K562 (cell line): Measurements from ENCODE around the gene GALNT5. TPM values are rescaled to one million over a fixed set of nuclear protein-coding genes. Genes with fewer than 3 reads are reported as not detected.

Source experiments
- BRD9 ChIP-seq: fragments of 450-650 bp; IDR thresholded peaks from 2 replicates; pipeline ENCODE4 v1.6.1; 2018; ENCODE audit warnings: low read depth; ENCODE audit not compliant: partially characterized antibody
- CCNT2 ChIP-seq: IDR thresholded peaks from 2 replicates; pipeline ENCODE4 v1.6.1; 2011; ENCODE audit warnings: borderline replicate concordance, low read depth, mild to moderate bottlenecking, moderate library complexity, mixed read lengths, low read length; ENCODE audit not compliant: insufficient read length; ENCODE audit errors: extremely low read depth
- CEBPB ChIP-seq: fragments of 450-650 bp; IDR thresholded peaks from 2 replicates; pipeline ENCODE4 v1.6.1; 2016; ENCODE audit warnings: missing genetic modification characterization, missing compliant biosample characterization
- COPS2 ChIP-seq: fragments of 450-650 bp; conservative IDR thresholded peaks from 2 replicates; pipeline ENCODE4 v1.6.1; 2016; ENCODE audit warnings: mild to moderate bottlenecking, moderate library complexity
- EP400 ChIP-seq: fragments of 450-650 bp; IDR thresholded peaks from 2 replicates; pipeline ENCODE4 v1.6.1; 2017; ENCODE audit warnings: antibody characterized with exemption, mild to moderate bottlenecking, moderate library complexity
- HSF4 ChIP-seq: fragments of 250-450 bp; sonication (Bioruptor Pico); IDR thresholded peaks from 2 replicates; pipeline ENCODE4 v2.1.2; 2022; ENCODE audit warnings: mild to moderate bottlenecking, moderate library complexity, borderline replicate concordance
- KLF1 ChIP-seq: fragments of 450-650 bp; IDR thresholded peaks from 2 replicates; pipeline ENCODE4 v1.6.1; 2016; ENCODE audit warnings: missing genetic modification characterization, missing compliant biosample characterization
- KLF10 ChIP-seq: fragments of 250-450 bp; sonication (Bioruptor Pico); IDR thresholded peaks from 2 replicates; pipeline ENCODE4 v1.6.1; 2021; ENCODE audit warnings: matching md5 sums
- MAFG ChIP-seq: fragments of 450-650 bp; conservative IDR thresholded peaks from 2 replicates; pipeline ENCODE4 v1.6.1; 2016; ENCODE audit warnings: missing genetic modification characterization, missing compliant biosample characterization
- MYNN ChIP-seq, 2 experiments: sonication (generic); formaldehyde crosslinking in 1 of 2; IDR thresholded peaks; 2 replicates each; pipeline versions ENCODE4 v1.5.0 to v1.6.1; 2016 to 2020; ENCODE audit warnings: antibody characterized with exemption in 1 of 2, missing genetic modification reagents in 1 of 2
- OTX1 ChIP-seq: fragments of 450-650 bp; formaldehyde crosslinking; IDR thresholded peaks from 2 replicates; pipeline ENCODE4 v1.4.0; 2022; ENCODE audit warnings: mild to moderate bottlenecking
- SMC3 ChIP-seq: conservative IDR thresholded peaks from 2 replicates; pipeline ENCODE4 v1.6.1; 2011; ENCODE audit warnings: low read depth, low read length, improper control_type of control experiment; ENCODE audit not compliant: insufficient read depth
- SP2 ChIP-seq: IDR thresholded peaks from 2 replicates; pipeline ENCODE4 v1.6.1; 2011; ENCODE audit warnings: mild to moderate bottlenecking, low read depth, low read length, moderate library complexity; ENCODE audit not compliant: poor library complexity, severe bottlenecking; ENCODE audit errors: extremely low read depth
- TEAD2 ChIP-seq: fragments of 450-650 bp; IDR thresholded peaks from 2 replicates; pipeline ENCODE4 v1.6.1; 2016; ENCODE audit warnings: missing genetic modification characterization, control low read depth, missing compliant biosample characterization
- ZNF57 ChIP-seq: fragments of 450-650 bp; formaldehyde crosslinking; IDR thresholded peaks from 2 replicates; pipeline ENCODE4 v1.4.0; 2020; ENCODE audit warnings: mild to moderate bottlenecking, moderate library complexity
- polyA plus RNA-seq, 8 experiments: library from polyadenylated mRNA; depleted of rRNA in 4 of 8; stranded (reverse) in 5 of 8; unstranded in 3 of 8; fragments of >200 nt; fragmentation: Nextera tagmentation in 2 of 8; fragmentation: Illumina TruSeq in 1 of 8; extraction: Ambion mirVana in 2 of 8; extraction: Trizol in 1 of 8; gene quantifications; 2 replicates each; pipeline versions ENCODE4 v1.2.1 to v1.2.3, GENCODE V29; 2011 to 2014; ENCODE audit warnings: inconsistent platforms in 1 of 8, missing spikeins in 1 of 8
- total RNA-seq, 7 experiments: library from RNA; depleted of rRNA in 6 of 7; stranded (reverse); fragments of >200 nt in 6 of 7; fragmentation: Illumina TruSeq in 2 of 7; extraction: Trizol in 2 of 7; gene quantifications; 2 replicates each; pipeline versions ENCODE4 v1.2.1 to v1.2.3, GENCODE V29; 2011 to 2021; ENCODE audit warnings: low replicate concordance in 1 of 7
- TF ChIP-seq, protein P1 (sequence below), 2 experiments: fragments of 450-650 bp; IDR thresholded peaks; 2 replicates each; pipeline ENCODE4 v1.6.1; 2018; ENCODE audit warnings: mild to moderate bottlenecking in 2 of 2, low read depth in 1 of 2; ENCODE audit not compliant: partially characterized antibody in 2 of 2
- TF ChIP-seq, protein P2 (sequence below): fragments of 250-450 bp; sonication (Bioruptor Pico); IDR thresholded peaks from 2 replicates; pipeline ENCODE4 v1.5.0; 2020; ENCODE audit warnings: mild to moderate bottlenecking, borderline replicate concordance
- TF ChIP-seq, protein P3 (sequence below), 2 experiments: fragments of 450-650 bp; IDR thresholded peaks; 2 replicates each; pipeline ENCODE4 v1.6.1; 2016
- TF ChIP-seq, protein P4 (sequence below): fragments of 200-800 bp; sonication (Bioruptor generic); IDR thresholded peaks from 2 replicates; pipeline ENCODE4 v1.6.1; 2017; ENCODE audit warnings: missing genetic modification characterization, missing compliant biosample characterization

The GALNT5 gene
- total and polyA plus RNA-seq, 9 of the 15 experiments (the other 6 are each of a cell fraction or from before 2014, with no cell fraction given): 21.6 to 73.0 (median 54.7) TPM

DNA sequence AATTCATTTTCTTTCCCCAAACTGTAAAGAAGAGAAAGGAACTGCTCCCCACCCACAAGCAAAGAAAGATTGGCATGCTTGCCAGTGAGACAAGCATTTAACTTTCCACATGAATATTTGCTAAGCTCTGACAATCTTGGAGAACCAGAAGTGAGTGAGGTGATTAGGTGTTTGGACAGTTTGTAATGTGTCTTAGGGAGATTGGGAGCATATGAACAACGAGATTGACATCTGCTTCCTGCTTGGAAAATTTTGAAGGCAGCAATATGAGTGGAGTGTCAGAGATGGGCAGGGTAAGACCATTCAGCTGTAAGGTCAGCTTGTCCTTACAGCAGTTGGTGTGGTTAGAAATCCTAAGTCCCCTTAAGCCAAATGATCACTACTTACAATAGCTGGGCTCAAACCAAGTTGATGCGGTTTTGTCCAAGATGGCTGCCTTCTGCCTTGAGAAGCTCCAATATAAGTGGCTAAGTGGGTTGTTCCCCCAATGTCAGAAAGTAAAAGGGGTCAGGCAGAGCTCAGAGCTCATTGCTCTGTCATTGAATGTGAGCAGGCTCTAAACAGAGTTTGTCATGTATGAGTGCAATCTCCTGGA lies 36.0 kb upstream of the GALNT5 start (continued):
- TF ChIP-seq, protein P1, sequence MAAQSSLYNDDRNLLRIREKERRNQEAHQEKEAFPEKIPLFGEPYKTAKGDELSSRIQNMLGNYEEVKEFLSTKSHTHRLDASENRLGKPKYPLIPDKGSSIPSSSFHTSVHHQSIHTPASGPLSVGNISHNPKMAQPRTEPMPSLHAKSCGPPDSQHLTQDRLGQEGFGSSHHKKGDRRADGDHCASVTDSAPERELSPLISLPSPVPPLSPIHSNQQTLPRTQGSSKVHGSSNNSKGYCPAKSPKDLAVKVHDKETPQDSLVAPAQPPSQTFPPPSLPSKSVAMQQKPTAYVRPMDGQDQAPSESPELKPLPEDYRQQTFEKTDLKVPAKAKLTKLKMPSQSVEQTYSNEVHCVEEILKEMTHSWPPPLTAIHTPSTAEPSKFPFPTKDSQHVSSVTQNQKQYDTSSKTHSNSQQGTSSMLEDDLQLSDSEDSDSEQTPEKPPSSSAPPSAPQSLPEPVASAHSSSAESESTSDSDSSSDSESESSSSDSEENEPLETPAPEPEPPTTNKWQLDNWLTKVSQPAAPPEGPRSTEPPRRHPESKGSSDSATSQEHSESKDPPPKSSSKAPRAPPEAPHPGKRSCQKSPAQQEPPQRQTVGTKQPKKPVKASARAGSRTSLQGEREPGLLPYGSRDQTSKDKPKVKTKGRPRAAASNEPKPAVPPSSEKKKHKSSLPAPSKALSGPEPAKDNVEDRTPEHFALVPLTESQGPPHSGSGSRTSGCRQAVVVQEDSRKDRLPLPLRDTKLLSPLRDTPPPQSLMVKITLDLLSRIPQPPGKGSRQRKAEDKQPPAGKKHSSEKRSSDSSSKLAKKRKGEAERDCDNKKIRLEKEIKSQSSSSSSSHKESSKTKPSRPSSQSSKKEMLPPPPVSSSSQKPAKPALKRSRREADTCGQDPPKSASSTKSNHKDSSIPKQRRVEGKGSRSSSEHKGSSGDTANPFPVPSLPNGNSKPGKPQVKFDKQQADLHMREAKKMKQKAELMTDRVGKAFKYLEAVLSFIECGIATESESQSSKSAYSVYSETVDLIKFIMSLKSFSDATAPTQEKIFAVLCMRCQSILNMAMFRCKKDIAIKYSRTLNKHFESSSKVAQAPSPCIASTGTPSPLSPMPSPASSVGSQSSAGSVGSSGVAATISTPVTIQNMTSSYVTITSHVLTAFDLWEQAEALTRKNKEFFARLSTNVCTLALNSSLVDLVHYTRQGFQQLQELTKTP (IDR thresholded peaks at IDR 0.05; ENCODE audit: low read depth in 1 of 2, partially characterized antibody in 2 of 2): peak; percentile 32 to 76
- TF ChIP-seq ZNF57 (CRISPR knock-in tag): no peak
- no peak for TF ChIP-seq MAFG
- TF ChIP-seq, protein P2, sequence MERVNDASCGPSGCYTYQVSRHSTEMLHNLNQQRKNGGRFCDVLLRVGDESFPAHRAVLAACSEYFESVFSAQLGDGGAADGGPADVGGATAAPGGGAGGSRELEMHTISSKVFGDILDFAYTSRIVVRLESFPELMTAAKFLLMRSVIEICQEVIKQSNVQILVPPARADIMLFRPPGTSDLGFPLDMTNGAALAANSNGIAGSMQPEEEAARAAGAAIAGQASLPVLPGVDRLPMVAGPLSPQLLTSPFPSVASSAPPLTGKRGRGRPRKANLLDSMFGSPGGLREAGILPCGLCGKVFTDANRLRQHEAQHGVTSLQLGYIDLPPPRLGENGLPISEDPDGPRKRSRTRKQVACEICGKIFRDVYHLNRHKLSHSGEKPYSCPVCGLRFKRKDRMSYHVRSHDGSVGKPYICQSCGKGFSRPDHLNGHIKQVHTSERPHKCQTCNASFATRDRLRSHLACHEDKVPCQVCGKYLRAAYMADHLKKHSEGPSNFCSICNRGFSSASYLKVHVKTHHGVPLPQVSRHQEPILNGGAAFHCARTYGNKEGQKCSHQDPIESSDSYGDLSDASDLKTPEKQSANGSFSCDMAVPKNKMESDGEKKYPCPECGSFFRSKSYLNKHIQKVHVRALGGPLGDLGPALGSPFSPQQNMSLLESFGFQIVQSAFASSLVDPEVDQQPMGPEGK (CRISPR knock-in tag): no peak
- no peak for TF ChIP-seq KLF1 (tag)
- TF ChIP-seq, protein P3, sequence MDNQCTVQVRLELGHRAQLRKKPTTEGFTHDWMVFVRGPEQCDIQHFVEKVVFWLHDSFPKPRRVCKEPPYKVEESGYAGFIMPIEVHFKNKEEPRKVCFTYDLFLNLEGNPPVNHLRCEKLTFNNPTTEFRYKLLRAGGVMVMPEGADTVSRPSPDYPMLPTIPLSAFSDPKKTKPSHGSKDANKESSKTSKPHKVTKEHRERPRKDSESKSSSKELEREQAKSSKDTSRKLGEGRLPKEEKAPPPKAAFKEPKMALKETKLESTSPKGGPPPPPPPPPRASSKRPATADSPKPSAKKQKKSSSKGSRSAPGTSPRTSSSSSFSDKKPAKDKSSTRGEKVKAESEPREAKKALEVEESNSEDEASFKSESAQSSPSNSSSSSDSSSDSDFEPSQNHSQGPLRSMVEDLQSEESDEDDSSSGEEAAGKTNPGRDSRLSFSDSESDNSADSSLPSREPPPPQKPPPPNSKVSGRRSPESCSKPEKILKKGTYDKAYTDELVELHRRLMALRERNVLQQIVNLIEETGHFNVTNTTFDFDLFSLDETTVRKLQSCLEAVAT (IDR thresholded peaks at IDR 0.05): peak; percentile 75 to 79; a peak in 3 of 4 replicates
- no peak for TF ChIP-seq SMC3
- TF ChIP-seq CEBPB: no peak
- no peak for TF ChIP-seq TEAD2 (tag)
- peak; percentile 38; the same call in 1 of the 2 replicates for TF ChIP-seq HSF4 (CRISPR knock-in tag)
- peak; percentile 54 for TF ChIP-seq EP400
- TF ChIP-seq, protein P4, sequence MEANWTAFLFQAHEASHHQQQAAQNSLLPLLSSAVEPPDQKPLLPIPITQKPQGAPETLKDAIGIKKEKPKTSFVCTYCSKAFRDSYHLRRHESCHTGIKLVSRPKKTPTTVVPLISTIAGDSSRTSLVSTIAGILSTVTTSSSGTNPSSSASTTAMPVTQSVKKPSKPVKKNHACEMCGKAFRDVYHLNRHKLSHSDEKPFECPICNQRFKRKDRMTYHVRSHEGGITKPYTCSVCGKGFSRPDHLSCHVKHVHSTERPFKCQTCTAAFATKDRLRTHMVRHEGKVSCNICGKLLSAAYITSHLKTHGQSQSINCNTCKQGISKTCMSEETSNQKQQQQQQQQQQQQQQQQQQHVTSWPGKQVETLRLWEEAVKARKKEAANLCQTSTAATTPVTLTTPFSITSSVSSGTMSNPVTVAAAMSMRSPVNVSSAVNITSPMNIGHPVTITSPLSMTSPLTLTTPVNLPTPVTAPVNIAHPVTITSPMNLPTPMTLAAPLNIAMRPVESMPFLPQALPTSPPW: peak; percentile 50
- no peak for TF ChIP-seq OTX1 (CRISPR knock-in tag)
- TF ChIP-seq COPS2: no peak
- no peak for TF ChIP-seq SP2
- TF ChIP-seq KLF10 (CRISPR knock-in tag): no peak
- peak; percentile 56; the same call in 1 of the 2 replicates for TF ChIP-seq MYNN (IDR thresholded peaks at IDR 0.05)
- TF ChIP-seq MYNN (CRISPR knock-in tag; IDR thresholded peaks at IDR 0.05): no peak
- peak; percentile 96 for TF ChIP-seq BRD9
- TF ChIP-seq CCNT2: peak; percentile 79
